ENCODE data around the gene SH3RF3.

SH3RF3 gene

DNA sequence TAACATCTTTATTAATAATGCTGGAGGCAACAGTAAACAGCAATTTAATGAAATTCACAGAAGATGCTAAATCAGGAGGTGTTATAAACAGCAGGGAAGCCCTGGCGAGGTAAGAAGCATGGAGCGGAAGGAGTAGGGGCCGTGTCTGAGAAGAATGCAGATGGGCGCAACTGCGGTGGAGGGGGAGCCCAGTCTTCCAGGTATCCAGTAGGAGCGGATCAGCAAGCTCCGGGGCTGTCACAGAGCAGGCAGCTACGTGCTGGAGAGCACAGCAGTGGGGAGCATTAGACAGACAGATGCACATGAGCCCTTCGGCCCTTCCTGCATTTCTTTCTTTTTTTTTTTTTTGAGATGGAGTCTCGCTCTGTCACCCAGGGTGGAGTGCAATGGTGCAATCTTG is 82.3 kb downstream of the SH3RF3 start:
- H3K4me3 ChIP-seq (ENCODE audit: low read depth, low read length): no peak overlapping the region
- DNase-seq (ENCODE audit: low read depth, low spot score): no peak
- TF ChIP-seq, protein P1, sequence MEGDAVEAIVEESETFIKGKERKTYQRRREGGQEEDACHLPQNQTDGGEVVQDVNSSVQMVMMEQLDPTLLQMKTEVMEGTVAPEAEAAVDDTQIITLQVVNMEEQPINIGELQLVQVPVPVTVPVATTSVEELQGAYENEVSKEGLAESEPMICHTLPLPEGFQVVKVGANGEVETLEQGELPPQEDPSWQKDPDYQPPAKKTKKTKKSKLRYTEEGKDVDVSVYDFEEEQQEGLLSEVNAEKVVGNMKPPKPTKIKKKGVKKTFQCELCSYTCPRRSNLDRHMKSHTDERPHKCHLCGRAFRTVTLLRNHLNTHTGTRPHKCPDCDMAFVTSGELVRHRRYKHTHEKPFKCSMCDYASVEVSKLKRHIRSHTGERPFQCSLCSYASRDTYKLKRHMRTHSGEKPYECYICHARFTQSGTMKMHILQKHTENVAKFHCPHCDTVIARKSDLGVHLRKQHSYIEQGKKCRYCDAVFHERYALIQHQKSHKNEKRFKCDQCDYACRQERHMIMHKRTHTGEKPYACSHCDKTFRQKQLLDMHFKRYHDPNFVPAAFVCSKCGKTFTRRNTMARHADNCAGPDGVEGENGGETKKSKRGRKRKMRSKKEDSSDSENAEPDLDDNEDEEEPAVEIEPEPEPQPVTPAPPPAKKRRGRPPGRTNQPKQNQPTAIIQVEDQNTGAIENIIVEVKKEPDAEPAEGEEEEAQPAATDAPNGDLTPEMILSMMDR (IDR thresholded peaks at IDR 0.05; ENCODE audit: insufficient read depth, low read length, missing control alignments): no peak
- POLR2A ChIA-PET: no interaction called here
- CTCF ChIA-PET: interaction anchor here (1.3 to 1.6 kb wide), 3 partner anchors 16 to 83 kb away, joined by 3 read pairs; no protein-coding TSS in a partner anchor

DNA sequence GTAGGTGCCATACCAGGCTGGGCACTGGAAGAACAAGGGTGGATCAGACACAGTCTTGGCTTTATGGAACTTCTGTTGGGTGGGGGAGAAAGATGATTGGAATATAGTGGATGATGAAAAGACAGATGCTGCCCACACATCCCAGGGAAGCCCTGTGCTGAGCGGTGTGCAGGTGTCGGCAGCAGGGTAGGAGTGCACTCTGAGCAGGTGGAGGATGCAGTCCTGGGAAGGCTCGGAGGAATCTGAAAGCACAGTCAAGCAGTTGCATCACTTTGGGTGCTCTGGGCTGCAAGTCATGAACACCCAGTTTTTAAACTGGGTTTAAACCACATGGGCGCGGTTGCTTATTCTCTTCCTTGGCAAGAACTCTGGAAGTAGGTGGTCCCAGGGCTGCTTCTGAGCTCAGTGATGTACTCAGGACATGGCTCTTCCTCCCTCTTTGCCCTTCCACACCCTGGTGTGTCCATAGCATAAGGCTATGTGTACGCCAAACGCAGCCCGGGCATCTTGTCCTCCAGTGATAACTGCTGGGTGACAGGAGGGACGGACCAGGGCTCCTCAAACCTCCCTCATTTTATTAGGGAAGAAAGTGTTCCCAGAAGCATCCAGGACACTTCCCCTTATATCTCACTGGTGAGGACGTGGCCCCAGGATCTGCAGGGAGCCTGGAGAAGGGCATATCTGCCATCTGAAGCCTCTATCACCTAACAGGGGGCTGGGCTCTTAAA is 84.0 kb downstream of the SH3RF3 start:
- POLR2A ChIA-PET: no interaction called here
- TF ChIP-seq, protein P1 (IDR thresholded peaks at IDR 0.05; ENCODE audit: insufficient read depth, low read length, missing control alignments): no peak
- no peak overlapping the region for H3K4me3 ChIP-seq (ENCODE audit: low read depth, low read length)
- no peak for DNase-seq (ENCODE audit: low read depth, low spot score)
- CTCF ChIA-PET: no interaction called here

DNA sequence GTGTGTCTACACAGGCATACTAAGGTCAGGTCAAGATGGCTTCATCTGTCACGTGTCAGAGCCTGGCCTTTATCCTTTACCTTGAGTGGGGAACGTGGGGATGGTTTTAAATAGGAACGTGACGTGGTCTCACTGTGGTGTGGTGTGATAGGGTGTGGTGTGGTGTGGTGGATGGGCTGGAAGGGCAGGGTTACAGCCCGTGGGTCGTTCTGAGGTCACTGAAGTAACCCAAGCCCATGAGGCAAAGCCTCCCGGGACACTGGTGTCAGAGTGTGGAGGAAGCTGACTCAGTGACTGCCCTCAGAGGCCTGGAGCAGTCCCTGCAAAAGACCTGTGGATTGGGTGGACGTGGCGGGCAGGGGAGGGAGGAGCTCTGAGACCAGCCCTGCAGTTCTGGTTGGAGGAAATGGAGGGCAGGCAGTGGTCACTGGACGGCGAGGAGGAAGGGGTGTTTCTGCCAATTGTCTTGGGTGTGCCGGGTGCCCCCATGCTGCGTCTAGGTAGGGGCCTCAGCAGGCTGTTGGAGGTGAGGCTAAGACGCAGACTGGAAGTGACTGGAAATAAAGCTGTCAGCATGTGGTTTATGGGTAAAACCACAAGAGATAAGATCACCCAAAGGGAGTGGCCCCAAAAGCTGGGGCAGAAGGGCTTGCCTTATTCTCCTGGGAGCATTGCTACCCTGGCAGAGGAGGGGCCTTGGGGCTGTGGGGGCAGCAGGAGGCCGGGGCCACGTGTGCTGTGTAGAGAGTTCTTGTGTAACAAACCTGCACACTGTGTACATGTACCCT is 84.8 kb downstream of the SH3RF3 start:
- no peak overlapping the region for H3K4me3 ChIP-seq (ENCODE audit: low read depth, low read length)
- TF ChIP-seq, protein P1 (IDR thresholded peaks at IDR 0.05; ENCODE audit: insufficient read depth, low read length, missing control alignments): no peak
- ChIA-PET CTCF (interaction anchor here (1.2 kb wide), 1 partner anchor 43 kb away, joined by 3 read pairs; no protein-coding TSS in a partner anchor), POLR2A (no interaction called here)
- no peak for DNase-seq (ENCODE audit: low read depth, low spot score)

DNA sequence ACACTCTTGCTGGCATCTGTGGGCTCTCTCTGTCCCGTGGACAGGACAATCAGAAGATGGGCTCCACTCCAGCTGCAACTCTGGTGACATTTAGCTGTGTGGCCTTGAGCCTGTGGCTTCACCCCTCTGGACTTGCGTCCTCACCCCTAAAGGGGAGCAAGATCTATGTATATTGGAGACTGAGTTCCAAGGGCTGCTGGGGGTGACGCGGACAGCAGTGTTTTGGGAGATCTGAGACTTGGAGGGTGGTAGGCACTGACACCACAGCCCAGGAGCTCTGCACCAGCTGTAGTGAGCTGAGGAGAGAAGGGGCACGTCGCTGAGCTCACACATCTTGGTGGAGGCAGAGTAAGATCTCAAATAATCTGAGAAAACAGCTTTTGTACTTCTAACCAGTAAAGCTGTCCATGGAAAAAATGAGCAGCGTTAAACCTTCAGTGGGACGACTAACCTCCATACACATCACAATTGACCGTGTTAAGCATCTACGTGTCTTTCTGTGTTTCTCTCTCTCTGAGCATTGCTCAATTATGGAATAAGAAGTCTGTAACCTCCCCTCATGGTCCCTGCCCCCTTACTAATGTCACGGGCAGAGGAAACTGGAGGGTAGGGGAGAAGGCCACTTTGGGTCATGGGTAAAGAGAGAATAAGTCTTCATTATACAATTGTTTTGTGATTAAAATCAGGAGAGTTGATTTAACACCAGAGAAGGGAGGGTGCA is 85.8 kb downstream of the SH3RF3 start:
- POLR2A ChIA-PET: no interaction called here

DNA sequence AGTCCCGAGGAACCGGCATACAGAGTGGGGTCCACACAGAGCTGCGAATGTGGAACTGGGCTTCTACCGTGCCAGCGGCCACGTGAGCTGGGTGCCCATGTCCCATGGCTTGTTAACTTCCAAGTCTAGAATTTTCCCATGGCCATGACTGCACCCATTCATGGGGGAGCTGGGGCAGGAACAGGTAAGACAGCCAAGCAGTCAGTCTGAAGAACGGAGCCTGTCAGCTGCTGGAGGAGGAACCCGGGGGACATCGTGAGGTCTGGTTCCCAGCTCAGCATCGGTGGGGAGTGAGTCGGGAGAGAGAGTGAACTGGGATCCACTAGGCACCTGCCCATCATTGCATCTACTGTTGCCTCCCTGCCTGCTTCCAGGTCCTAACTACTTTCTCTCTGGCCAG is 86.9 kb downstream of the SH3RF3 start:
- no peak for DNase-seq (ENCODE audit: low read depth, low spot score)
- H3K4me3 ChIP-seq (ENCODE audit: low read depth, low read length): no peak overlapping the region
- TF ChIP-seq, protein P1 (IDR thresholded peaks at IDR 0.05; ENCODE audit: insufficient read depth, low read length, missing control alignments): no peak
- POLR2A ChIA-PET: no interaction called here
- CTCF ChIA-PET: interaction anchor here (0.9 to 1.1 kb wide), 3 partner anchors 10 to 88 kb away, joined by 4 to 5 read pairs (median 5); no protein-coding TSS in a partner anchor

More for the DNA sequence above, 85.8 kb downstream of the SH3RF3 start:
- TF ChIP-seq, protein P1 (IDR thresholded peaks at IDR 0.05; ENCODE audit: insufficient read depth, low read length, missing control alignments): no peak
- no peak for DNase-seq (ENCODE audit: low read depth, low spot score)
- no peak overlapping the region for H3K4me3 ChIP-seq (ENCODE audit: low read depth, low read length)
- CTCF ChIA-PET: interaction anchor here (1.0 to 1.2 kb wide), 3 partner anchors 11 to 87 kb away, joined by 3 to 5 read pairs (median 5); no protein-coding TSS in a partner anchor

Measured in AG04449 (cell line).